ENCODE data around the gene CADM3.
A peak's percentile ranks its signal among the peaks of the same experiment; 100 is the strongest.

The CADM3 gene

GRCh38 chr1:159171254-159171687 is at the start of gene CADM3:
CADM3 (plus strand) TSS chr1:159171615; CDS start chr1:159171766, 151 bp downstream.
- peak; percentile 45 for DNase-seq (ENCODE audit: low read depth)

GRCh38 chr1:159122005-159122621 is 49.3 kb upstream of the CADM3 start:
- DNase-seq (ENCODE audit: low read depth): peak; percentile 78

GRCh38 chr1:159123587-159123986 is 47.8 kb upstream of the CADM3 start:
- DNase-seq (ENCODE audit: low read depth): no peak

- peak; percentile 53 for DNase-seq (ENCODE audit: low read depth)
Observed at GRCh38 chr1:159132271-159132881, 39.0 kb upstream of the CADM3 start.

- no peak for DNase-seq (ENCODE audit: low read depth)
Observed at GRCh38 chr1:159140474-159140873, 30.9 kb upstream of the CADM3 start.

GRCh38 chr1:159141584-159142390 is 29.6 kb upstream of the CADM3 start:
- DNase-seq (ENCODE audit: low read depth): peak; percentile 64

- DNase-seq (ENCODE audit: low read depth): no peak
Observed at GRCh38 chr1:159142391-159142663, 29.1 kb upstream of the CADM3 start.

- DNase-seq (ENCODE audit: low read depth): no peak
Observed at GRCh38 chr1:159142726-159143510, 28.5 kb upstream of the CADM3 start.

- DNase-seq (ENCODE audit: low read depth): no peak
Observed at GRCh38 chr1:159144571-159144970, 26.8 kb upstream of the CADM3 start.

- DNase-seq (ENCODE audit: low read depth): no peak
Observed at GRCh38 chr1:159146980-159147379, 24.4 kb upstream of the CADM3 start.

- no peak for DNase-seq (ENCODE audit: low read depth)
Observed at GRCh38 chr1:159152031-159152430, 19.4 kb upstream of the CADM3 start.

- DNase-seq (ENCODE audit: low read depth): peak; percentile 93
Observed at GRCh38 chr1:159161001-159161718, 10.3 kb upstream of the CADM3 start.

- DNase-seq (ENCODE audit: low read depth): no peak
Observed at GRCh38 chr1:159161719-159162026, 9.7 kb upstream of the CADM3 start.

- no peak for DNase-seq (ENCODE audit: low read depth)
Observed at GRCh38 chr1:159162516-159163265, 8.7 kb upstream of the CADM3 start.

GRCh38 chr1:159163614-159164228 is 7.7 kb upstream of the CADM3 start:
- DNase-seq (ENCODE audit: low read depth): no peak

- DNase-seq (ENCODE audit: low read depth): no peak
Observed at GRCh38 chr1:159168043-159168442, 3.4 kb upstream of the CADM3 start.

GRCh38 chr1:159170639-159171038 is 776 bp upstream of the CADM3 start:
- DNase-seq (ENCODE audit: low read depth): peak; percentile 81

- DNase-seq (ENCODE audit: low read depth): peak; percentile 19
Observed at GRCh38 chr1:159171688-159172501, 480 bp downstream of the CADM3 start.

GRCh38 chr1:159172614-159173291 is 1.3 kb downstream of the CADM3 start:
- DNase-seq (ENCODE audit: low read depth): peak; percentile 77
